Right lobe of liver (tissue), 6 donors: ENCODE results near the gene IGFBP4. TPM values are rescaled to one million over a fixed set of nuclear protein-coding genes. Genes with fewer than 3 reads are reported as not detected.

ENCODE experiments used
- ATAC-seq, 4 donors: fragments of 200-7000 bp; cut with Tn5 transposase; one replicate each; pipeline ENCODE4 v1.9.1; 2020; ENCODE audit warnings: mild to moderate bottlenecking in 4 of 4, moderate library complexity in 4 of 4
- DNase-seq, 3 donors: peaks; one replicate each; pipeline ENCODE4 v3.0.0-alpha.2; 2020
- H3K27ac ChIP-seq, 3 donors: fragments of 200-600 bp; one replicate each; pipeline ENCODE4 v1.8.0; 2022
- H3K27me3 ChIP-seq, 2 donors: fragments of 200-600 bp; one replicate each; pipeline ENCODE4 v1.8.0; 2022
- H3K36me3 ChIP-seq, 4 donors: fragments of 200-600 bp; sonication (generic) in 1 of 4; one replicate each; pipeline versions ENCODE4 v1.5.1 to v1.8.0; 2017 to 2022; ENCODE audit warnings: control low read depth in 1 of 4
- H3K4me1 ChIP-seq, 4 donors: fragments of 200-600 bp; sonication (generic) in 1 of 4; one replicate each; pipeline versions ENCODE4 v1.5.1 to v1.8.0; 2017 to 2022; ENCODE audit warnings: control low read depth in 1 of 4
- H3K4me3 ChIP-seq, 3 donors: fragments of 200-600 bp; one replicate each; pipeline ENCODE4 v1.8.0; 2022
- H3K9me3 ChIP-seq, 4 donors: fragments of 200-600 bp; sonication (generic) in 1 of 4; one replicate each; pipeline versions ENCODE4 v1.5.1 to v1.8.0; 2017 to 2022; ENCODE audit warnings: control low read depth in 1 of 4
- CTCF ChIP-seq, 4 donors: fragments of 200-600 bp in 3 of 4; fragments of 450-650 bp in 1 of 4; IDR thresholded peaks; one replicate each; pipeline versions ENCODE4 v1.5.1 to v1.8.0; 2016 to 2022; ENCODE audit warnings: antibody characterized with exemption in 4 of 4, mild to moderate bottlenecking in 2 of 4
- POLR2A ChIP-seq: fragments of 450-650 bp; IDR thresholded peaks from one replicate; pipeline ENCODE4 v1.6.1; 2017; ENCODE audit warnings: antibody characterized with exemption, mild to moderate bottlenecking
- WGBS: methylation state at CpG from one replicate; pipeline ENCODE4 v1.1.6; 2018; ENCODE audit warnings: low coverage, low lambda C conversion rate; ENCODE audit not compliant: insufficient coverage; ENCODE audit errors: missing lambda C conversion rate; 5-methylcytosine and 5-hydroxymethylcytosine counted together
- intact Hi-C, 2 donors: fragments of 100-400 bp; cut with DNase I; formaldehyde crosslinking; loops; one replicate each; pipeline versions ENCODE4 v1.11.2 to v1.14.1; 2022
- long read RNA-seq: library from polyadenylated mRNA; unstranded; transcript quantifications from one replicate; pipeline ENCODE4 v2.0.0, GENCODE V29; 2019
- total RNA-seq, 6 experiments: library from RNA; depleted of rRNA in 2 of 6; stranded (reverse); fragments of >200 nt in 2 of 6; fragmentation: NEBNext Ultra II Directional in 3 of 6; extraction: Animal tissue kit (Norgen Biotek cat#: 25700) in 3 of 6; gene quantifications; one replicate each; pipeline versions ENCODE4 v1.1.0 to v1.2.4, GENCODE V29; 2016 to 2023
- donor health status: DM: no; HTN: yes; CAD: no.
- donor health status: DM: no; HTN: no; CAD: no.
- donor health status: DM: no; HTN: no; CAD: no.
- donor health status: DM: no; HTN: yes; CAD: no.
- donor health status: DM: no; HTN: yes; CAD: no.

Gene IGFBP4
- 100 to 1,000 TPM; 382 to 716 (median 430) TPM for total RNA-seq
- long read RNA-seq, transcript IGFBP4-201 (4 exons, 2,200 nt) = major isoform, 8 of 55 reads
- long read RNA-seq, partial matches to known transcripts = 42 of 55 reads
- long read RNA-seq, other reads (novel, unspliced or antisense) = 5 of 55 reads

DNA sequence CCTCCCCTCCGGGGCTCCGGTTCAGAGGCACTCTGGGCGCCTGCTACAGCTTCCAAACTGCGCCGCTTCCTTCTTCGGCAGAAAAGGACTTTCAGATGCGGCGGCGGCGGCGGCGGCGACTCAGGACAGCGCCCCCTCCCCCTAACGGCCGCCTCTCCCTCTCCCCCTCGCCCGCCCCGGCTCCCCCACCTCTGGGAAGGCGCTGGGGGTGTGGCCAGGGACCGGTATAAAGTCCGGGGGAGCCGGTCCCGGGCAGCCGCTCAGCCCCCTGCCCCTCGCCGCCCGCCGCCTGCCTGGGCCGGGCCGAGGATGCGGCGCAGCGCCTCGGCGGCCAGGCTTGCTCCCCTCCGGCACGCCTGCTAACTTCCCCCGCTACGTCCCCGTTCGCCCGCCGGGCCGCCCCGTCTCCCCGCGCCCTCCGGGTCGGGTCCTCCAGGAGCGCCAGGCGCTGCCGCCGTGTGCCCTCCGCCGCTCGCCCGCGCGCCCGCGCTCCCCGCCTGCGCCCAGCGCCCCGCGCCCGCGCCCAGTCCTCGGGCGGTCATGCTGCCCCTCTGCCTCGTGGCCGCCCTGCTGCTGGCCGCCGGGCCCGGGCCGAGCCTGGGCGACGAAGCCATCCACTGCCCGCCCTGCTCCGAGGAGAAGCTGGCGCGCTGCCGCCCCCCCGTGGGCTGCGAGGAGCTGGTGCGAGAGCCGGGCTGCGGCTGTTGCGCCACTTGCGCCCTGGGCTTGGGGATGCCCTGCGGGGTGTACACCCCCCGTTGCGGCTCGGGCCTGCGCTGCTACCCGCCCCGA lies at the start of gene IGFBP4:
Gene IGFBP4, plus strand, starts transcription at position 255 of the 792 bp plus-strand sequence. Its CDS starts 286 bp downstream, at position 541.
- intact Hi-C loops = loop anchor here in 1 of 2 donors (10.0 kb wide), 1 partner anchor 91 kb away; no protein-coding TSS in a partner anchor
- Histone ChIP-seq H3K36me3 (no peaks in the 10 kb centered on the region), H3K4me1 (peaks cover 0 to 26% (median 3%) of the 10 kb centered on the region in 4 donors), H3K4me3 (peak within 1 kb of the TSS; percentile 88 to 94 (median 89)), H3K9me3 (no peaks in the 10 kb centered on the region), H3K27me3 (no peaks in the 10 kb centered on the region), H3K27ac (peak within 1 kb of the TSS; percentile 92 to 98 (median 96))
- peak; percentile 48 to 61 (median 55) for ATAC-seq
- WGBS = under 1% methylated on average over 25 of the region's 98 CpGs
- peak; percentile 88 to 90 (median 89) for DNase-seq
- TF ChIP-seq CTCF (IDR thresholded peaks at IDR 0.05) = peak; percentile 23 to 53 (median 26)
- TF ChIP-seq POLR2A = peak; percentile 97

- H3K27me3 ChIP-seq = no peaks in the 10 kb centered on the region
- intact Hi-C loops = no loop called here
- H3K9me3 ChIP-seq = no peaks in the 10 kb centered on the region
- peak; percentile 50 to 71 (median 64) for TF ChIP-seq CTCF (IDR thresholded peaks at IDR 0.05)
- no peak for TF ChIP-seq POLR2A
- WGBS = 51% methylated on average over 4 of the region's 4 CpGs
- peak; percentile 49 to 72 (median 67) for ATAC-seq
- H3K36me3 ChIP-seq = no peaks in the 10 kb centered on the region
- peaks cover 0 to 6% (median 0%) of the 10 kb centered on the region in 4 donors for H3K4me1 ChIP-seq
- no peak overlapping the region for H3K27ac ChIP-seq
- H3K4me3 ChIP-seq = no peak overlapping the region
- DNase-seq = no peak
Observed at GRCh38 chr17:40399185-40399584, 44.1 kb upstream of the IGFBP4 start.

DNA sequence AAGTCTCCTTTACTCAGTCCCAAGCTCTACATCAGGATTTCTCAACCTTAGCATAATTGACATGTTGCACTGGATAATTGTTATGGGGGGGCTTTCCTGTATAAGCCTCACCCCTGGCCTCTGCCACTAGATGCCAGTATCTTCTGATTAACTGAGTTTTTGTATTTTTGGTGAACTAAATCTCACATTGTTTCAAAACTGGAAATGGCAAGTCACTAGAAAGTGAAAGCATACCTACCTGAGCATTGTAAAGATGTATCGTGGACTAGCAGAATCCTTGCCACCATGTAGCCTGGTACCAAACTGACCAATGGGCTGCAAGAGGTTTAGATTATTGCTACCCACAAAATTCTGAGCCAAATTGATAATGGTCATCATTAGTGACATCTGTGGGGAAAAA lies 40.6 kb upstream of the IGFBP4 start:
- H3K9me3 ChIP-seq = no peaks in the 10 kb centered on the region
- 89% methylated on average over 1 of the region's 1 CpG for WGBS
- peaks cover 0 to 6% (median 0%) of the 10 kb centered on the region in 4 donors for H3K4me1 ChIP-seq
- H3K27me3 ChIP-seq = no peaks in the 10 kb centered on the region
- no peaks in the 10 kb centered on the region for H3K36me3 ChIP-seq
- H3K4me3 ChIP-seq = no peak overlapping the region
- H3K27ac ChIP-seq = no peak overlapping the region
- no peak for DNase-seq
- TF ChIP-seq CTCF (IDR thresholded peaks at IDR 0.05) = no peak
- TF ChIP-seq POLR2A = no peak
- intact Hi-C loops = no loop called here
- ATAC-seq = no peak

- Histone ChIP-seq H3K4me3 (no peak overlapping the region), H3K27me3 (no peaks in the 10 kb centered on the region), H3K36me3 (no peaks in the 10 kb centered on the region), H3K9me3 (no peaks in the 10 kb centered on the region), H3K4me1 (peaks cover 0 to 6% (median 0%) of the 10 kb centered on the region in 4 donors), H3K27ac (peak overlapping the region in 1 of 3 donors; percentile 29)
- intact Hi-C loops = no loop called here
- DNase-seq (no peak), ATAC-seq (peak; percentile 58 to 88 (median 77))
- TF ChIP-seq CTCF (IDR thresholded peaks at IDR 0.05) (no peak), POLR2A (no peak)
- WGBS = 32% methylated on average over 3 of the region's 3 CpGs
Observed at GRCh38 chr17:40404003-40404402, 39.2 kb upstream of the IGFBP4 start.
